Measurements from ENCODE around the gene C2CD4D. TPM values are rescaled to one million over a fixed set of nuclear protein-coding genes. Genes with fewer than 3 reads are reported as not detected.

The C2CD4D gene
- total RNA-seq, 1 experiment from 2014 or later, result 1.2 TPM

DNA sequence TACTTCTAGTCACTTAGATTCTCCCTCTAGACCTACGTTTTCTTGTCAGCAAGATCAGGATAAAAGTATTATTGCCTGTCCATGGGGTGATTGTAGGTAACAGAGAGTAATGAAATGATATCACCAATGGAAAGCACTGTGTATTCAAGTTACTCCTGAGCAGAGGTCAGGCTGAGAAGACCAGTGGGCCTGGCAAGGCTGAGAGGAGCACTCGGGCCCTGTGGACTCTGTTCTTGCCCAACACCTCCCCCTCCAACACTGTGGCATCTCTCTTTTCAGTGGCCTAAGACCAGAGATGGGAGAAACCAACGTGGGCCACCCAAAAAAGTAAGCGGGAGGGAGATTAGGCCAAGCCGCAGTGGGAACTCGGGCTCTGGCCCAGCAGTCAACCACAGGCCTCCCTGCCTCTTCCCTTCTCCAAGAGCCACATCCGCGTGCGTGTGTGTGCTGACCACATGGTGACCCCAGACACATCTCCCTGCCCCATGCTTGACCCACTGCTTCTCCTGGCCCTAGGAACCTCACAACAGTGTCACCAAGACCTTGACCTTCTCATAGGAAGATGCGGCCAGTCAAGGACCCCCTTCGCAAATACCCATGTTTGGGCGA, 20.3 kb downstream of the C2CD4D start:
- no peak overlapping the region for H3K4me3 ChIP-seq (ENCODE audit: low read depth in 2 of 2, low read length in 2 of 2)
- ATAC-seq (no peak), DNase-seq (ENCODE audit: low read depth, low spot score) (no peak)
- no peaks in the 10 kb centered on the region for H3K27me3 ChIP-seq (ENCODE audit: control insufficient read depth, insufficient read depth, low read length)
- ChIA-PET POLR2A (no interaction called here), CTCF (no interaction called here)
- TF ChIP-seq, protein P1, sequence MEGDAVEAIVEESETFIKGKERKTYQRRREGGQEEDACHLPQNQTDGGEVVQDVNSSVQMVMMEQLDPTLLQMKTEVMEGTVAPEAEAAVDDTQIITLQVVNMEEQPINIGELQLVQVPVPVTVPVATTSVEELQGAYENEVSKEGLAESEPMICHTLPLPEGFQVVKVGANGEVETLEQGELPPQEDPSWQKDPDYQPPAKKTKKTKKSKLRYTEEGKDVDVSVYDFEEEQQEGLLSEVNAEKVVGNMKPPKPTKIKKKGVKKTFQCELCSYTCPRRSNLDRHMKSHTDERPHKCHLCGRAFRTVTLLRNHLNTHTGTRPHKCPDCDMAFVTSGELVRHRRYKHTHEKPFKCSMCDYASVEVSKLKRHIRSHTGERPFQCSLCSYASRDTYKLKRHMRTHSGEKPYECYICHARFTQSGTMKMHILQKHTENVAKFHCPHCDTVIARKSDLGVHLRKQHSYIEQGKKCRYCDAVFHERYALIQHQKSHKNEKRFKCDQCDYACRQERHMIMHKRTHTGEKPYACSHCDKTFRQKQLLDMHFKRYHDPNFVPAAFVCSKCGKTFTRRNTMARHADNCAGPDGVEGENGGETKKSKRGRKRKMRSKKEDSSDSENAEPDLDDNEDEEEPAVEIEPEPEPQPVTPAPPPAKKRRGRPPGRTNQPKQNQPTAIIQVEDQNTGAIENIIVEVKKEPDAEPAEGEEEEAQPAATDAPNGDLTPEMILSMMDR (IDR thresholded peaks at IDR 0.05), result no peak
- TF ChIP-seq, protein P2, sequence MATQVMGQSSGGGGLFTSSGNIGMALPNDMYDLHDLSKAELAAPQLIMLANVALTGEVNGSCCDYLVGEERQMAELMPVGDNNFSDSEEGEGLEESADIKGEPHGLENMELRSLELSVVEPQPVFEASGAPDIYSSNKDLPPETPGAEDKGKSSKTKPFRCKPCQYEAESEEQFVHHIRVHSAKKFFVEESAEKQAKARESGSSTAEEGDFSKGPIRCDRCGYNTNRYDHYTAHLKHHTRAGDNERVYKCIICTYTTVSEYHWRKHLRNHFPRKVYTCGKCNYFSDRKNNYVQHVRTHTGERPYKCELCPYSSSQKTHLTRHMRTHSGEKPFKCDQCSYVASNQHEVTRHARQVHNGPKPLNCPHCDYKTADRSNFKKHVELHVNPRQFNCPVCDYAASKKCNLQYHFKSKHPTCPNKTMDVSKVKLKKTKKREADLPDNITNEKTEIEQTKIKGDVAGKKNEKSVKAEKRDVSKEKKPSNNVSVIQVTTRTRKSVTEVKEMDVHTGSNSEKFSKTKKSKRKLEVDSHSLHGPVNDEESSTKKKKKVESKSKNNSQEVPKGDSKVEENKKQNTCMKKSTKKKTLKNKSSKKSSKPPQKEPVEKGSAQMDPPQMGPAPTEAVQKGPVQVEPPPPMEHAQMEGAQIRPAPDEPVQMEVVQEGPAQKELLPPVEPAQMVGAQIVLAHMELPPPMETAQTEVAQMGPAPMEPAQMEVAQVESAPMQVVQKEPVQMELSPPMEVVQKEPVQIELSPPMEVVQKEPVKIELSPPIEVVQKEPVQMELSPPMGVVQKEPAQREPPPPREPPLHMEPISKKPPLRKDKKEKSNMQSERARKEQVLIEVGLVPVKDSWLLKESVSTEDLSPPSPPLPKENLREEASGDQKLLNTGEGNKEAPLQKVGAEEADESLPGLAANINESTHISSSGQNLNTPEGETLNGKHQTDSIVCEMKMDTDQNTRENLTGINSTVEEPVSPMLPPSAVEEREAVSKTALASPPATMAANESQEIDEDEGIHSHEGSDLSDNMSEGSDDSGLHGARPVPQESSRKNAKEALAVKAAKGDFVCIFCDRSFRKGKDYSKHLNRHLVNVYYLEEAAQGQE (IDR thresholded peaks at IDR 0.05; ENCODE audit: insufficient read depth in 1 of 2, low read depth in 2 of 2, low read length in 1 of 2), result no peak
- TF ChIP-seq SIN3A (IDR thresholded peaks at IDR 0.05; ENCODE audit: borderline replicate concordance, insufficient read depth, low read depth, low read length) (no peak), POLR2AphosphoS5 (IDR thresholded peaks at IDR 0.05; ENCODE audit: low read depth, low read length) (no peak), TCF7L2 (IDR thresholded peaks at IDR 0.05; ENCODE audit: low read depth, low read length) (no peak)
- intact Hi-C loops (cut with micrococcal nuclease; ENCODE audit: unreplicated experiment) (no loop called here), in situ Hi-C loops (cut with HindIII; ENCODE audit: low pct_unique_long_range_greater_than_20kb, low sequenced_read_pairs) (no loop called here)
- BruUV-seq (replicated peaks), result no TSS peak
- H3K4me1 ChIP-seq (ENCODE audit: control insufficient read depth, insufficient read depth, low read length), result no peaks in the 10 kb centered on the region; the same call in 1 of the 2 replicates
- H3K36me3 ChIP-seq (ENCODE audit: control insufficient read depth, insufficient read depth, low read length), result no peaks in the 10 kb centered on the region
- H3K9me3 ChIP-seq (ENCODE audit: control insufficient read depth, insufficient read depth, low read depth, low read length), result no peaks in the 10 kb centered on the region
- H3K27ac ChIP-seq (ENCODE audit: low read length), result no peak overlapping the region

DNA sequence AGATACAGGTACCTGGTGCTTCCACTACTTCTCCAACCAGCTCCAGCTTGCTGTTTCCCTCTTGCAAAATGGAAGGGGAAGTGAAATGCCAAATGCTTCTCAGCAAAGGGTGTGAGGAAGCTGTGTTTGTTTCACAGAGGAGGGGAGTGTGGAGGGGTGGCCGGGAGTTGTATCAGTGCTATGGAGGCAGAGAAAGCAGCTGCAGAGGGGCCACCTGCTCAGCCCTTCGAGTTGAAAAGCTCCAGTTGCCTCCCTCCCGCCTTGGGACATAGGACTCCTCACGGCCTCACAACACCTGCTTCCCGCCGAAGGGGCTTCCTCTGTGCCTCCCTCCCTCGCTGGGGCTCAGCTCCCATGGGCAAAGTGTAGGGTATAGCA, 22.3 kb downstream of the C2CD4D start:
- intact Hi-C loops (cut with micrococcal nuclease; ENCODE audit: unreplicated experiment) (no loop called here), in situ Hi-C loops (cut with HindIII; ENCODE audit: low pct_unique_long_range_greater_than_20kb, low sequenced_read_pairs) (no loop called here)
- DNase-seq (ENCODE audit: low read depth, low spot score), result no peak
- no peak for ATAC-seq
- no peaks in the 10 kb centered on the region for H3K4me1 ChIP-seq (ENCODE audit: control insufficient read depth, insufficient read depth, low read length)
- ChIA-PET CTCF (no interaction called here), POLR2A (no interaction called here)
- no peaks in the 10 kb centered on the region for H3K36me3 ChIP-seq (ENCODE audit: control insufficient read depth, insufficient read depth, low read length)
- H3K9me3 ChIP-seq (ENCODE audit: control insufficient read depth, insufficient read depth, low read depth, low read length), result no peaks in the 10 kb centered on the region
- BruUV-seq (replicated peaks), result no TSS peak
- no peak for TF ChIP-seq POLR2AphosphoS5 (IDR thresholded peaks at IDR 0.05; ENCODE audit: low read depth, low read length)
- no peak overlapping the region for H3K4me3 ChIP-seq (ENCODE audit: low read depth in 2 of 2, low read length in 2 of 2)
- H3K27me3 ChIP-seq (ENCODE audit: control insufficient read depth, insufficient read depth, low read length), result no peaks in the 10 kb centered on the region
- H3K27ac ChIP-seq (ENCODE audit: low read length), result no peak overlapping the region

DNA sequence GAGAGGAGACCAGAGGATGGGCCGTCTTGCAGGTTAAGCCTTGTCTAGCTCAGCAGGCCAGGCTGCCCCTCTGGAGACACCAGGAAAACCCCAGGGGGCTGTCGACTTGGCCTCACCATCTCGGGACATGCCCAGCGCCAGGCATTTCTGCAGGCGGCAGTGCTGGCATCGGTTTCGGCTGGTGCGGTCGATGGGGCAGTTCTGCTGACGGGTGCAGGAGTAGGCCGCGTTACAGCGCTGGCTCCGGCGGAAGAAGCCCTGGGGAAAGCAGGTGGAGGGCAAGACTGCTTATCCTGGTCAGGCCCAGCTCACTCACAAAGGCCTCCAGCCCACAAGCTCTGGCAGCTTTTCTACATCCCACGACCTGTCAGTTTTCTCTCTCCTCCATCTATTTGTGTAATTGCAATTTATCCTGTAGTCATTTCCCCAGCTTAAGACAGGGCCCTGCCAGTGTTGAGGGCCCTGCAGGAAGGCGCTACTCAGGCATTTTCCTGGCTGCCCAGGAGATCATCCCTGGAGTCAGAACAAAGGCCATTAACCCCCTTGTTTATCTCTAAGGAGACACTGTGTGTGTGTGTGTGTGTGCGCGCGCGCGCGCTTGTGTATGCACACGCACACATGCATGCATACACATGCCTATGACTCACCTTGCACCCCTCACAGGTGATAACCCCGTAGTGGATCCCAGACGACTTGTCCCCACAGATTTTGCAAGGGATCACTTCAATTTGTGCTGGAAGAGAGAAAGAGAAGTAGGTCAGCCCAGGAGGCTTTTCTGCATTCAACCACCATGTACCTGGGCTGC, 22.9 kb downstream of the C2CD4D start:
- CTCF ChIA-PET, result no interaction called here

More for the DNA sequence above, 22.9 kb downstream of the C2CD4D start:
- no peak for DNase-seq (ENCODE audit: low read depth, low spot score)
- no peak for ATAC-seq
- no peak overlapping the region for H3K27ac ChIP-seq (ENCODE audit: low read length)
- no peaks in the 10 kb centered on the region for H3K9me3 ChIP-seq (ENCODE audit: control insufficient read depth, insufficient read depth, low read depth, low read length)
- intact Hi-C loops (cut with micrococcal nuclease; ENCODE audit: unreplicated experiment), result no loop called here
- H3K36me3 ChIP-seq (ENCODE audit: control insufficient read depth, insufficient read depth, low read length), result no peaks in the 10 kb centered on the region
- in situ Hi-C loops (cut with HindIII; ENCODE audit: low pct_unique_long_range_greater_than_20kb, low sequenced_read_pairs), result no loop called here
- H3K4me3 ChIP-seq (ENCODE audit: low read depth in 2 of 2, low read length in 2 of 2), result no peak overlapping the region
- H3K4me1 ChIP-seq (ENCODE audit: control insufficient read depth, insufficient read depth, low read length), result no peaks in the 10 kb centered on the region
- no peaks in the 10 kb centered on the region for H3K27me3 ChIP-seq (ENCODE audit: control insufficient read depth, insufficient read depth, low read length)
- no TSS peak for BruUV-seq (replicated peaks)
- POLR2A ChIA-PET, result no interaction called here
- TF ChIP-seq, protein P1 (IDR thresholded peaks at IDR 0.05), result no peak
- TF ChIP-seq POLR2AphosphoS5 (IDR thresholded peaks at IDR 0.05; ENCODE audit: low read depth, low read length) (no peak), SIN3A (IDR thresholded peaks at IDR 0.05; ENCODE audit: borderline replicate concordance, insufficient read depth, low read depth, low read length) (no peak), TCF7L2 (IDR thresholded peaks at IDR 0.05; ENCODE audit: low read depth, low read length) (no peak)
- TF ChIP-seq, protein P2 (IDR thresholded peaks at IDR 0.05; ENCODE audit: insufficient read depth in 1 of 2, low read depth in 2 of 2, low read length in 1 of 2), result no peak

Measured in Panc1 (cell line).